NT2/D1 (cell line): ENCODE measurements around the gene FCER1G.

ENCODE experiments used
- DNase-seq: peaks from one replicate; pipeline ENCODE4 v3.0.0-alpha.2; 2011; ENCODE audit warnings: low read depth, low spot score
- H3K27me3 ChIP-seq: 2 replicates; pipeline ENCODE4 v1.6.0; 2011; ENCODE audit warnings: mild to moderate bottlenecking; ENCODE audit not compliant: insufficient read length, insufficient read depth
- H3K36me3 ChIP-seq: 2 replicates; pipeline ENCODE4 v1.6.1; 2011; ENCODE audit warnings: mild to moderate bottlenecking, low read length, mixed read lengths; ENCODE audit not compliant: insufficient read depth, insufficient read length
- H3K4me1 ChIP-seq: 2 replicates; pipeline ENCODE4 v1.5.1; 2011; ENCODE audit not compliant: insufficient read depth, insufficient read length
- H3K4me3 ChIP-seq: 2 replicates; pipeline ENCODE4 v1.5.1; 2011; ENCODE audit warnings: low read depth; ENCODE audit not compliant: insufficient read length
- H3K9ac ChIP-seq: 2 replicates; pipeline ENCODE4 v1.6.0; 2011; ENCODE audit warnings: low read depth; ENCODE audit not compliant: insufficient read length
- H3K9me3 ChIP-seq: 2 replicates; pipeline ENCODE4 v1.5.1; 2011; ENCODE audit warnings: mild to moderate bottlenecking, low read length; ENCODE audit not compliant: insufficient read depth
- SUZ12 ChIP-seq: IDR thresholded peaks from 2 replicates; pipeline ENCODE4 v1.6.1; 2011; ENCODE audit not compliant: insufficient read length, insufficient read depth; ENCODE audit errors: extremely low read depth
- YY1 ChIP-seq: IDR thresholded peaks from 2 replicates; pipeline ENCODE4 v1.6.1; 2011; ENCODE audit not compliant: insufficient read length, insufficient read depth
- ZNF274 ChIP-seq: IDR thresholded peaks from 2 replicates; pipeline ENCODE4 v1.6.1; 2011; ENCODE audit warnings: mild to moderate bottlenecking, low read depth, low read length

The FCER1G gene

DNA sequence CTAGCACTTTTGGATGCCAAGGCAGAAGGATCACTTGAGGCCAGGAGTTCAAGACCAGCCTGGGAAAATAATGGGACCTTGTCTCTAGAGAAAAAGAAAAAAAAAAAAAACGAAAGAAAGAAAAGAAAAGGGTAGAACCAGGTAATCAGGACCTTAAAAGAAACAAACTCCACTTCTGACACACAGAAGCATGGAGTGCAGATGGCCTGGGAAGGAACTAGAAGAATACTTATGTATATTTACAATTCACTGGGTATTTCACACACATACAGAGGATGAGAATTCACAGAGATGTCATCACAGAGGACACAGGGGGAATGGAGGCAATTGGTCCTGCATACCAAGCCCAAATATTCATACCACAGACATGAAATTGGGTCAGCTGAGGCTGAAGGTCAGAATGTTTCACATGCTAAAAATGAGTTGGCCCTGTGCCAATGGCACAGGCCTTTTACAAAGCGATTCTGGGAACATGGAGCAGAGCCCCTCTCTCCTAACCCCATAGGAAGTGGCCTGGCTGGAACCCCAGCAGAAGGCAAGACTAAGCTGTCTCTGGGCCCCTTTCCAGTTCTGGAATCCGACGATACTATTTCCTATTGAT lies 42.2 kb upstream of the FCER1G start:
- TF ChIP-seq YY1 (no peak), ZNF274 (no peak), SUZ12 (no peak)
- Histone ChIP-seq H3K4me1 (peaks cover 8% of the 10 kb centered on the region), H3K9ac (no peak overlapping the region), H3K27me3 (no peaks in the 10 kb centered on the region), H3K36me3 (peaks cover 80% of the 10 kb centered on the region), H3K4me3 (no peak overlapping the region), H3K9me3 (no peaks in the 10 kb centered on the region)
- no peak for DNase-seq

DNA sequence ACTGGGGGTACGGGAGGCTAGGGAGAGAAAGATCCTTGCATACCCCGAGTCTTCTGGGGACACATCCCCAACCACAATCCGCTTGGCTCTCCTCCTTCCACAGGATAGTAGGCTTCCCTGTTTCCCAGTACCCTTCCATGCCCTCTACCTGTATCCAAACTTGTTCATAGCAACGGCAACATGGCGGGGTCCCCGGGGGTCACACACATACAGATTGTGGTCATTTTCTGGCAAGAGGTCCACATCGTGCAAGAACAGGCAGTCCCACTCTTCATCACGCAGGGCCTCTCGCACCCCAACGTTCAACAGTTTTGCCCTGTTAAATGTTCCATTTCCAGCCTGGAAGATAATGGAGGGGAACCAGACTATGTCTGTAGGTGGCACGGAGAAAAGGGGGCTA lies 41.4 kb upstream of the FCER1G start:
- TF ChIP-seq SUZ12: no peak
- TF ChIP-seq ZNF274: no peak
- no peak for TF ChIP-seq YY1
- H3K9me3 ChIP-seq: no peaks in the 10 kb centered on the region
- H3K27me3 ChIP-seq: no peaks in the 10 kb centered on the region
- DNase-seq: no peak
- H3K9ac ChIP-seq: no peak overlapping the region
- no peak overlapping the region for H3K4me3 ChIP-seq
- H3K4me1 ChIP-seq: peaks cover 8% of the 10 kb centered on the region
- peaks cover 73% of the 10 kb centered on the region for H3K36me3 ChIP-seq

DNA sequence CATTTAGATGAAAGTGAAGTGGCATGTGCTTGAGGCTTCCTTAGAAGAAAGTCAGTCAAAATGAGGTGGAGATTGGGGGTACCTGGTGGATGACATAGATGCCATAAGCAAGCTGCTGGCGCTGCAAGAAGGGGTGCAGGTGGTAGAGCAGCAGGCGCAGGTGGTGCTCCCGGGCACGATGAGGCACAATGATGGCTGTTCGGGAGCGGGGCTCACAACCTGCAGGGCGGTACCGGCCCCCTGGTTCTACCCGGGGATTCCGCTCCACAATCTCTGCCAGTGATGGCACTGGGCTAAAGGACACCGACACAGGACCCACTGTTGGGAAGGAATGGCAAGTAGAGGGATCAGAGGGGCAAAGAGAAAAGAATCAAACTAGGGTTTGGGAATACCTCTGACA lies 40.2 kb upstream of the FCER1G start:
- Histone ChIP-seq H3K4me1 (peaks cover 8% of the 10 kb centered on the region), H3K4me3 (no peak overlapping the region), H3K27me3 (no peaks in the 10 kb centered on the region), H3K9ac (no peak overlapping the region), H3K36me3 (peaks cover 62% of the 10 kb centered on the region), H3K9me3 (no peaks in the 10 kb centered on the region)
- no peak for TF ChIP-seq YY1
- no peak for TF ChIP-seq SUZ12
- no peak for TF ChIP-seq ZNF274
- no peak for DNase-seq

DNA sequence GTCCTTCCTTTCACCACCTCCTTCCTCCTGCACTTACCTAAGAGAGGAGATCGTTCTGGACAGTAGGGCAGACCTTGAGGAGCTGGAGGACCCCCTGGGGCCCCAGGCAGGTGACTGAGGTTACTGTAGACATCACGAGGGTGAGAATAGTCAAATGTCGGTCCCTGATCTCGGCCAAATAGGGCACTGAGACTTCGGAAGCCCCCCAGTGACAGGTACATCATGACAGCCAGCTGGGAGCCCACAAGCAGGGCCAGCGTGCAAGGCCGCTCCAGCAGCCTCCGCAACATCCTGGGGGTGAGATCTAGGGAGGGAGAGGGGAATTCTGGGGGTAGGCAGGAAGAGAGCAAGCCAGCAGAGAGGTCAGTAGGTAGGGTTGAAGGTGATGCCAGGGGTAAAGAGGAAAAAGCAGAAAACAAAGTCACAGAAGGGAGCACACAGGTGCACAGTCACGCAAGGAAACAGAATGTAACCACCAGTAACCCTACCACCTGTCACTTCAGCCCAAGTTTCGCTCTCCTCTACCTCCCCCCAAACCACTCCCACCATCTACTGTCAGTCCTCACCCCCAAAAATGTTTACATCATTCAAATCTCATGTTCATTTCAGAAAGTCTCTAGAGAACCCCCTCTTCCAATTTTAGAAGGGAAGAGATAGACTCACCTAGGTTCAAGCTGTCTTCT lies 39.2 kb upstream of the FCER1G start:
- Histone ChIP-seq H3K27me3 (no peaks in the 10 kb centered on the region), H3K4me3 (peak overlapping the region; percentile 90), H3K9ac (no peak overlapping the region), H3K36me3 (peaks cover 53% of the 10 kb centered on the region), H3K4me1 (peaks cover 8% of the 10 kb centered on the region), H3K9me3 (no peaks in the 10 kb centered on the region)
- DNase-seq: no peak
- TF ChIP-seq YY1 (no peak), SUZ12 (no peak), ZNF274 (no peak)

DNA sequence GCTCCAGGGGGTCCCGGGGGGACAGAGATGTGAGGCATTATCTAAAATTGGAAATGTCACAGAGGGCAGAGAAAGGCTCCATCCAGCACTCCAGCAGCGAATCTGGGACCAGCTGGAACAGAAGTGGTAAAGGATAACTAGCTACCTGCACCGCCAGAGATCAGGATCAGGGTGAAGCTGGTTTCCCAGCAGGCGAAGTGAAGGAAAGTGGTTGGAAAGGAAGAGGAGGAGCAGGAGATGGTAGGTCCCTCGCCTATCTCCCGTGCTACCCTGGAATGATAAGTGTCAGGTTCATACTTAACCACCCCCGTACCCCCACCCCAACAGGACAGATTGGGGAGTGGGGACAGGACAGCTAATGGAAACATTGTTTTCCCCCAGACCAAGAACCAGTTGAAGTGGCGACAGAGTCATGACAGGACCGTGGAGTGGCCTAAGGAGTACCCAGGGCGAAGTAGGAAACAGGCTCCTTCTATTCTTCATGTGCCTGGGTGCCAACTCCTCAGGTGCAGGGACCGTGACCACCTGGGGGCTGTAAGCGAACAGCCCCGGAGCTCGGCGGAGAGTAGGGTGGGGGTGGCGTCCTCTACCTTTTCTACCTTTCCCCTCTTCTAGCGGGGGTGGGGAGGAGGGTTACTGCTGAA lies 38.5 kb upstream of the FCER1G start:
- TF ChIP-seq YY1: no peak
- no peak for TF ChIP-seq ZNF274
- no peak for TF ChIP-seq SUZ12
- Histone ChIP-seq H3K4me3 (peak overlapping the region; percentile 90), H3K9ac (peak overlapping the region; percentile 92), H3K27me3 (no peaks in the 10 kb centered on the region), H3K36me3 (peaks cover 47% of the 10 kb centered on the region), H3K9me3 (no peaks in the 10 kb centered on the region), H3K4me1 (peaks cover 8% of the 10 kb centered on the region)
- DNase-seq: no peak

DNA sequence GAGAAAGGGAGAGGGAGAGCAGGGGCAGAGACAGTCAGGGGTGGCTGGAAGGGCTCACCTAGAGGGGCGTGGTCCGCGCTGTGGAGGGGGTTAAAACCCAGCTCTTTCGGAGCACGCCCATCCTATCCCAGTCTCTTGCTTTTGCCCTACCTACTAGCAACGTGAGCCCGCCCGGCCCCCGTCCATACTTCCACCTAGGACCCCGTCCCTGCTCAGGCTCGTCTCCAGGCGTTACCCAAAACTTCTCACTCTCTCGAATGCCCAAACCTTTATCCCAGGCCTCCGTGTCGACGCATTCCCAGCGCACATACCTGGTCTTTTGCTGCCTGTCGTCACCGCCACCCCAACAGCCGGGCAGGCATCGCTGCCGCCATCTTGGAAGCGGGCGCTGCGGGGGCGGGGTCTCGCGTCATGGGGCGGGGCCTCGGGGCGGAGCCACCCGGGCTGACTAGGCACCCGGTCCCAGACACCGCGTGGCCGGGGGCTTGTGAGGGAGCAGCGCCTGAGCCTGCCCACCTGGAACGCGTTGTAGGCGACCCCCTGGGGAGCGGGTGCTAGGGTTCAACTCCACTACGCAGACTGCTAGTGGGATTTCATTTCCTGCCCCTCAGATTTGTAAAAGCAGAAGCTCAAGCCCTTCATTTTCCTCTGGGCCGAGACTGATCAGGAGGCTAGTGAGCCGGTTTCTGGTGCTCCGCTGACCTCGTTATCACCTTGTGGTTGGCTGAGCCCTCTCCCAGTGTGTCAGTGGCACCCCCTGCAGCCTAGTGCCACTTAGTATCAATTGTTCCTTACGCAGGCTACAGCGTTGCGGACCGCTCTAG lies 37.8 kb upstream of the FCER1G start, which contains the start of gene B4GALT3:
Gene B4GALT3 (minus strand): TSS at position 396 of the 824 bp plus-strand sequence. CDS start 1,447 bp downstream, outside the sequence.
- peaks cover 8% of the 10 kb centered on the region for H3K4me1 ChIP-seq
- H3K4me3 ChIP-seq: peak within 1 kb of the TSS; percentile 90
- peaks cover 39% of the 10 kb centered on the region for H3K36me3 ChIP-seq
- DNase-seq: peak; percentile 88
- TF ChIP-seq YY1 (peak; percentile 95), SUZ12 (no peak)
- H3K27me3 ChIP-seq: no peaks in the 10 kb centered on the region
- peak within 1 kb of the TSS; percentile 92 for H3K9ac ChIP-seq
- no peaks in the 10 kb centered on the region for H3K9me3 ChIP-seq

DNA sequence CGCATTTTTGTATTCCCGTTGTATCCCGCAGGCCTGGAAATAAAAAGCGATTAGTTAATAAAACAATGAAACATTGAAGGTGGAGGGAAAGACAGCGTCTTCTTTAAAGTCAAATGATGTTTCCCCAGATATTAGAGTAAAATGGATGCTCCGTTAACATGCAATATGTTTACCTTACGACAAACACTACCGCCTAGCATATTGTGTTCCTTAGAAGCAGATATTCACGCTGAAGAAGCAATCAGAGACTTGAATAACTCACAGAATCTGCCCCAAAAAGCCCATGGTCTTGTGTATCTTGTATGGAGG lies 37.2 kb upstream of the FCER1G start:
- Histone ChIP-seq H3K4me3 (peak overlapping the region; percentile 90), H3K9ac (peak overlapping the region; percentile 92), H3K36me3 (peaks cover 34% of the 10 kb centered on the region), H3K9me3 (no peaks in the 10 kb centered on the region), H3K4me1 (peaks cover 8% of the 10 kb centered on the region), H3K27me3 (no peaks in the 10 kb centered on the region)
- TF ChIP-seq ZNF274 (no peak), SUZ12 (no peak), YY1 (no peak)
- DNase-seq: no peak
